ENCODE data around the gene SDHD. TPM values are rescaled to one million over a fixed set of nuclear protein-coding genes. Genes with fewer than 3 reads are reported as not detected.

The SDHD gene
- total and polyA plus RNA-seq, 4 donors: 58.4 to 157 (median 80.7) TPM

- no peak overlapping the region for H3K4me3 ChIP-seq (ENCODE audit: low read length in 2 of 2)
- no peaks in the 10 kb centered on the region for H3K9me3 ChIP-seq (ENCODE audit: control insufficient read depth, low read length)
- no peaks in the 10 kb centered on the region for H3K4me1 ChIP-seq (ENCODE audit: control insufficient read depth in 1 of 2, insufficient read depth in 2 of 2, low read length in 2 of 2)
- H3K27me3 ChIP-seq (ENCODE audit: control insufficient read depth in 1 of 2, insufficient read depth in 2 of 2, low read length in 1 of 2): no peaks in the 10 kb centered on the region
- intact Hi-C loops (cut with DNase I): no loop called here
- no peak overlapping the region for H3K27ac ChIP-seq (ENCODE audit: low read depth in 1 of 2, low read length in 2 of 2)
- 84 to 90% methylated on average over 3 of the region's 4 CpGs for WGBS, 2 donors
- ATAC-seq (ENCODE audit: low FRiP score) (no peak), DNase-seq (no peak)
- no peaks in the 10 kb centered on the region for H3K36me3 ChIP-seq (ENCODE audit: control insufficient read depth in 1 of 2, insufficient read depth in 2 of 2, low read length in 1 of 2)
These were observed 47.8 kb downstream of the SDHD start for GRCh38 chr11:112134473-112134872.

DNA sequence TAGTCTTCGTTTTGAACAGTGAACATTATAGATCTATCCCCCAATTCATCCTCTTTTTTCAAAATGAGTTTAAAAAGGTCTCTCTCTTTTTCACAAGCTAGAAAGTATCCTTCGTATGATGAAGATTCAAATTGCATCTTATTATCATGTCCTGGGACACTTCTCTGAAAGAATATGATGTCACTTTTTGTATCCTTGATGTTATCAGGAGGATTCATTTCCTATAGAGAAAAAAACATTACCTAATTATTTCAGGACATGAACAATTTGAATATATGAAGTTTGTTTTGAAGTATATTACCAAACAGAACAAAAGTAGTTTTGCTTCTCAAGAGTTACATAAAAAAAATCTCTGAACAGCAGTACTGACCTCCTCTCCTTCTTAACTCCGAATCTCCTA lies 56.9 kb downstream of the SDHD start:
- ATAC-seq (ENCODE audit: low FRiP score) (no peak), DNase-seq (no peak)
- Histone ChIP-seq H3K27ac (ENCODE audit: low read depth in 1 of 2, low read length in 2 of 2) (no peak overlapping the region), H3K4me1 (ENCODE audit: control insufficient read depth in 1 of 2, insufficient read depth in 2 of 2, low read length in 2 of 2) (no peaks in the 10 kb centered on the region), H3K27me3 (ENCODE audit: control insufficient read depth in 1 of 2, insufficient read depth in 2 of 2, low read length in 1 of 2) (no peaks in the 10 kb centered on the region), H3K36me3 (ENCODE audit: control insufficient read depth in 1 of 2, insufficient read depth in 2 of 2, low read length in 1 of 2) (no peaks in the 10 kb centered on the region), H3K4me3 (ENCODE audit: low read length in 2 of 2) (no peak overlapping the region), H3K9me3 (ENCODE audit: control insufficient read depth, low read length) (peaks cover 2% of the 10 kb centered on the region)
- 92 to 95% methylated on average over 3 of the region's 3 CpGs for WGBS, 2 donors
- intact Hi-C loops (cut with DNase I): no loop called here

Other genes starting within 250 kb of the SDHD start
- 10 to 100 TPM; 25.1 to 27.8 TPM for gene ALG9, start 215.3 kb upstream of the SDHD start, total RNA-seq
- 10 to 100 TPM in 1 of 2 donors, 1 to 10 TPM in 1; 6.4 to 31.0 TPM for gene ALG9, start 215.3 kb upstream of the SDHD start, polyA plus RNA-seq
- 1 to 10 TPM; 1.4 to 1.9 TPM for gene FDXACB1, start 207.7 kb upstream of the SDHD start, total RNA-seq
- 1 to 10 TPM in 1 of 2 donors, under 1 TPM in 1; 0.95 to 1.0 TPM for gene FDXACB1, start 207.7 kb upstream of the SDHD start, polyA plus RNA-seq
- gene CFAP68, start 207.3 kb upstream of the SDHD start, total RNA-seq: 10 to 100 TPM in 1 of 2 donors, 1 to 10 TPM in 1; 6.6 to 15.2 TPM
- gene CFAP68, start 207.3 kb upstream of the SDHD start, polyA plus RNA-seq: 10 to 100 TPM; 11.5 to 22.0 TPM
- gene CRYAB, start 175.1 kb upstream of the SDHD start, total RNA-seq: 1,000 to 10,000 TPM in 1 of 2 donors, 100 to 1,000 TPM in 1; 323 to 2,347 TPM
- gene CRYAB, start 175.1 kb upstream of the SDHD start, polyA plus RNA-seq: 100 to 1,000 TPM; 483 to 702 TPM
- 10 to 100 TPM; 18.1 to 24.8 TPM for gene HSPB2, start 174.1 kb upstream of the SDHD start, total RNA-seq
- 10 to 100 TPM; 13.8 to 60.2 TPM for gene HSPB2, start 174.1 kb upstream of the SDHD start, polyA plus RNA-seq
- 1 to 10 TPM; 2.7 to 5.2 TPM for gene C11orf52, start 168.0 kb upstream of the SDHD start, total RNA-seq
- gene C11orf52, start 168.0 kb upstream of the SDHD start, polyA plus RNA-seq: 1 to 10 TPM; 5.3 to 5.6 TPM
- 10 to 100 TPM; 54.4 to 61.8 TPM for gene DIXDC1, start 149.5 kb upstream of the SDHD start, total RNA-seq
- 10 to 100 TPM; 29.8 to 33.0 TPM for gene DIXDC1, start 149.5 kb upstream of the SDHD start, polyA plus RNA-seq
- gene DLAT, start 61.5 kb upstream of the SDHD start, total RNA-seq: 10 to 100 TPM; 20.7 to 20.8 TPM
- gene DLAT, start 61.5 kb upstream of the SDHD start, polyA plus RNA-seq: 10 to 100 TPM; 11.9 to 12.8 TPM
- gene PIH1D2, start 12.9 kb upstream of the SDHD start, total RNA-seq: 1 to 10 TPM in 1 of 2 donors, under 1 TPM in 1; 0.49 to 1.4 TPM
- gene PIH1D2, start 12.9 kb upstream of the SDHD start, polyA plus RNA-seq: 10 to 100 TPM in 1 of 2 donors, 1 to 10 TPM in 1; 1.0 to 10.3 TPM
- 10 to 100 TPM; 14.7 to 16.3 TPM for gene NKAPD1, start 12.6 kb upstream of the SDHD start, total RNA-seq
- gene NKAPD1, start 12.6 kb upstream of the SDHD start, polyA plus RNA-seq: 10 to 100 TPM; 14.4 to 19.7 TPM
- gene TIMM8B, start 117 bp upstream of the SDHD start, total RNA-seq: 10 to 100 TPM; 30.4 to 31.9 TPM
- 100 to 1,000 TPM in 1 of 2 donors, 10 to 100 TPM in 1; 45.4 to 131 TPM for gene TIMM8B, start 117 bp upstream of the SDHD start, polyA plus RNA-seq
- gene IL18, start 77.2 kb downstream of the SDHD start, total RNA-seq: 10 to 100 TPM; 11.1 to 17.1 TPM
- gene IL18, start 77.2 kb downstream of the SDHD start, polyA plus RNA-seq: 10 to 100 TPM in 1 of 2 donors, 1 to 10 TPM in 1; 4.1 to 29.8 TPM
- gene TEX12, start 80.5 kb downstream of the SDHD start, total RNA-seq: under 1 TPM; 0.57 to 0.97 TPM
- not detected for gene TEX12, start 80.5 kb downstream of the SDHD start, polyA plus RNA-seq
- 1 to 10 TPM; 6.1 to 9.1 TPM for gene BCO2, start 88.6 kb downstream of the SDHD start, total RNA-seq
- 10 to 100 TPM in 1 of 2 donors, 1 to 10 TPM in 1; 1.1 to 13.0 TPM for gene BCO2, start 88.6 kb downstream of the SDHD start, polyA plus RNA-seq
- gene PTS, start 139.6 kb downstream of the SDHD start, total RNA-seq: 10 to 100 TPM; 36.5 to 48.3 TPM
- gene PTS, start 139.6 kb downstream of the SDHD start, polyA plus RNA-seq: 10 to 100 TPM; 42.0 to 61.2 TPM
- not detected for gene PLET1, start 174.0 kb downstream of the SDHD start, total RNA-seq
- gene PLET1, start 174.0 kb downstream of the SDHD start, polyA plus RNA-seq: not detected